NT2/D1 (cell line): ENCODE measurements around the gene DNAH17.

Experiments used
- DNase-seq: peaks from one replicate; pipeline ENCODE4 v3.0.0-alpha.2; 2011; ENCODE audit warnings: low read depth, low spot score
- H3K27me3 ChIP-seq: 2 replicates; pipeline ENCODE4 v1.6.0; 2011; ENCODE audit warnings: mild to moderate bottlenecking; ENCODE audit not compliant: insufficient read length, insufficient read depth
- H3K36me3 ChIP-seq: 2 replicates; pipeline ENCODE4 v1.6.1; 2011; ENCODE audit warnings: mild to moderate bottlenecking, low read length, mixed read lengths; ENCODE audit not compliant: insufficient read depth, insufficient read length
- H3K4me1 ChIP-seq: 2 replicates; pipeline ENCODE4 v1.5.1; 2011; ENCODE audit not compliant: insufficient read depth, insufficient read length
- H3K4me3 ChIP-seq: 2 replicates; pipeline ENCODE4 v1.5.1; 2011; ENCODE audit warnings: low read depth; ENCODE audit not compliant: insufficient read length
- H3K9ac ChIP-seq: 2 replicates; pipeline ENCODE4 v1.6.0; 2011; ENCODE audit warnings: low read depth; ENCODE audit not compliant: insufficient read length
- H3K9me3 ChIP-seq: 2 replicates; pipeline ENCODE4 v1.5.1; 2011; ENCODE audit warnings: mild to moderate bottlenecking, low read length; ENCODE audit not compliant: insufficient read depth
- SUZ12 ChIP-seq: IDR thresholded peaks from 2 replicates; pipeline ENCODE4 v1.6.1; 2011; ENCODE audit not compliant: insufficient read length, insufficient read depth; ENCODE audit errors: extremely low read depth
- YY1 ChIP-seq: IDR thresholded peaks from 2 replicates; pipeline ENCODE4 v1.6.1; 2011; ENCODE audit not compliant: insufficient read length, insufficient read depth
- ZNF274 ChIP-seq: IDR thresholded peaks from 2 replicates; pipeline ENCODE4 v1.6.1; 2011; ENCODE audit warnings: mild to moderate bottlenecking, low read depth, low read length

The DNAH17 gene

DNA sequence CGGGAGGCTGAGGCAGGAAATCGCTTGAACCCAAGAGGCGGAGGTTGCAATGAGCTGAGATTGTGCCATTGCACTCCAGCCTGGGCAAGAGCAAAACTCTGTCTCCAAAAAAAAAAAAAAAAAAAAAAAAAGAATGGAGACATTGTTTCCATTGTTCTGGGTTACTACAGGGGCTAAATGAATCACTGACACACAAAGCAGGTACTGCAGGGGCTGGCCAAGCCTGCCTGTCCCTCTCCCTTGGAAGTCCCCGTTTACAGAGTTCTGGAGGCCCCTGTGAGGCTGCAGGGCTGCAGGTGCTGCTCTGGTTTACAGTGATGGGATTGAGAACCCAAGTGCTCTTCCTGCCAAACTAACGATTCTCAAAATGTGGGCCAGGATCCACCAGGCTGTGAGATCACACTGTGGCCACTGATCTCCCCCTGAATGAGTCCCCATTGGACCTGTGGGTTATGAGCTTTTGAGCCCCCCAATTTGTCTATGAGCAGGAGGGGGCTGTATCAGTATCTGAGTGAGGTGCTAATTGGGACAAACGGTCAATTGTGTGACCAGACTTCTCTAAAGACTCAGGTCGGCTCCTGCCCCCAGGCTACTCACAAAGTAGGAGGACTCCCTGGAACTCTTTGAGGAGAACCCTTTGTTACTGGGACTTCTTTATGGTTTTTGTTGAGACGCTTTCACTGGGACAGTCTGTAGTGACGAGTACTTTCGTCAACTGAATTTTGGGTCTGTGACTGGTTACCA lies 39.0 kb downstream of the DNAH17 start:
- Histone ChIP-seq H3K36me3 (no peaks in the 10 kb centered on the region), H3K27me3 (no peaks in the 10 kb centered on the region), H3K9ac (no peak overlapping the region), H3K4me1 (peaks cover 10% of the 10 kb centered on the region), H3K4me3 (no peak overlapping the region), H3K9me3 (no peaks in the 10 kb centered on the region)
- TF ChIP-seq ZNF274 (no peak), SUZ12 (no peak), YY1 (no peak)
- no peak for DNase-seq

DNA sequence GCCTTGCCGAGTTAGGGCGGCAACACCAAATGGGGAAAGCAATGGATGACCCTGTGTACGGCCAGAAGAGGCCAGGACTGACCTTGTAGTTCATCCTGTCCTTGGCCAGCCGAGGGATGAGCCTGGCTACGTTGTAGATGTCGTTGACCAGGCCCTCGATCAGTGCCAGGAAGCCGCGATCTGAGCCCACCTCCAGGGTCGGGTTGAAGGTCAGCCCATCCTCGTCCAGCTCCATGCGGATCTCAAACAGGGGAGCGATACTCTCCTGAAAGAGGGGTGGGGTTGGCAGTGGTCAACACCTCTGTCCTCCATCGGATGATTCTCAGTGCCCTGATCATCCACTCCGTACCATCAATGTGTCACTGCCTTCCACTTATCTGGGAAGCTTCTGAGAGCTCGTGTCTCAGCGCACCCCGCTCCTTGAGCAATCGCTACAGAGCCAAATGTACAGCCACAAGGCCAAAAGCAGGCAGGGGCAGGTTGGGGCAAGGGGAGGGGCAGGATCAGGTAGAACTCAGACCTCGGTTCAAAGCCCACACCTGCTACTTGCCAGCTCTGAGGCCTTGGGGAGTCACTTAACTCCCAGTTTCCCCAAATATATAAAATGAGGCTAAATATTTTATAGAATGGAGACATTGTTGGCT lies 39.9 kb downstream of the DNAH17 start:
- H3K4me3 ChIP-seq = no peak overlapping the region
- H3K4me1 ChIP-seq = peaks cover 10% of the 10 kb centered on the region
- no peaks in the 10 kb centered on the region for H3K9me3 ChIP-seq
- no peak for TF ChIP-seq SUZ12
- no peak for TF ChIP-seq ZNF274
- H3K9ac ChIP-seq = no peak overlapping the region
- no peaks in the 10 kb centered on the region for H3K27me3 ChIP-seq
- no peak for DNase-seq
- H3K36me3 ChIP-seq = no peaks in the 10 kb centered on the region

- no peak overlapping the region for H3K4me3 ChIP-seq
- no peaks in the 10 kb centered on the region for H3K36me3 ChIP-seq
- TF ChIP-seq SUZ12 = no peak
- TF ChIP-seq ZNF274 = no peak
- TF ChIP-seq YY1 = no peak
- H3K27me3 ChIP-seq = no peaks in the 10 kb centered on the region
- H3K9me3 ChIP-seq = no peaks in the 10 kb centered on the region
- H3K9ac ChIP-seq = no peak overlapping the region
- H3K4me1 ChIP-seq = peaks cover 3% of the 10 kb centered on the region
- DNase-seq = no peak
Observed at GRCh38 chr17:78535273-78536197, 41.7 kb downstream of the DNAH17 start.

- H3K27me3 ChIP-seq = no peaks in the 10 kb centered on the region
- peaks cover 1% of the 10 kb centered on the region for H3K4me1 ChIP-seq
- DNase-seq = no peak
- TF ChIP-seq SUZ12 (no peak), ZNF274 (no peak)
- no peak overlapping the region for H3K9ac ChIP-seq
- no peaks in the 10 kb centered on the region for H3K36me3 ChIP-seq
- no peak overlapping the region for H3K4me3 ChIP-seq
- no peaks in the 10 kb centered on the region for H3K9me3 ChIP-seq
Observed at GRCh38 chr17:78534492-78535272, 42.5 kb downstream of the DNAH17 start.

DNA sequence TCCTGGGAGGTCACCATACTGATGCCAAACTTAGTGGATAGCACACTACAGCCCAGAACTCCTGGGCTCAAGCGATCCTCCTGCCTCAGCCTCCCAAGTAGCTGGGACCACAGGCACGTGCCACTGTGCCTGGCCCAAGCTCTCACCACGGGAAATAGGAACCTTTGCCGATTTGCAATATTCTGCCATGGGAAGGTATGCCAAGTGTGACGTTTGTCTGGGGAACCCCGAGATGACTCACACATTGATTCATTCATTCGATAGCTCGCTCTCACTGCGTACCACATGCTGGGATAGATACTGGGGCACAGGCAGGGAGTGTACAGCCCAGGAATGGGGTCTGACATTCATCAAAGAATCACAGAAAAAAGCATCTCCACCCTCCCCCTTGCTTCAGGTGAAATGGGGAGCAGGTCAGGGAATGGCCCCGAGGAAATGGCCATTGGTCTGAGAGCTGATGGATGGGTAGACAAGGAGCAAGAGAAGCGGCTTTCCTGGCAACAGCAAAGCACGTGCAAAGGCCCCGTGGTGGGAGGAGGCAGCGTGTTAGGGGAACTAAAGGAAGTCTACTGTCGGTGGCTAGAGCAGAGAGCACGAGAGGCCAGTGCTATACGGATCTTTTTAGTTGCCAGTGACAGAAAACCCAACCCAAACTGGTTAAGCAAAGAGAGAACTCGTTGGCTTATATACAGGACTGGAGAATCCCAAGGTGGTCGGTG lies 44.1 kb downstream of the DNAH17 start:
- H3K4me1 ChIP-seq = no peaks in the 10 kb centered on the region
- DNase-seq = no peak
- H3K27me3 ChIP-seq = no peaks in the 10 kb centered on the region
- no peaks in the 10 kb centered on the region for H3K36me3 ChIP-seq
- no peak overlapping the region for H3K4me3 ChIP-seq
- TF ChIP-seq ZNF274 (no peak), SUZ12 (no peak), YY1 (no peak)
- no peaks in the 10 kb centered on the region for H3K9me3 ChIP-seq
- no peak overlapping the region for H3K9ac ChIP-seq

GRCh38 chr17:78532311-78532710 lies 44.9 kb downstream of the DNAH17 start:
- TF ChIP-seq SUZ12 = no peak
- TF ChIP-seq YY1 = no peak
- Histone ChIP-seq H3K9ac (no peak overlapping the region), H3K27me3 (no peaks in the 10 kb centered on the region), H3K4me1 (no peaks in the 10 kb centered on the region), H3K9me3 (no peaks in the 10 kb centered on the region), H3K4me3 (no peak overlapping the region), H3K36me3 (no peaks in the 10 kb centered on the region)
- DNase-seq = no peak
